HG03039 (cell line): Measurements from ENCODE around the gene TLR8.
"Not testable (repeated sequence)": the region's sequence is repeated elsewhere in the genome, so short reads cannot be mapped to it uniquely, and the experiment has no call there.

ENCODE experiments used
- ATAC-seq: cut with Tn5 transposase; IDR thresholded peaks from one replicate; pipeline ENCODE4 v1.9.1; 2021; ENCODE audit warnings: mild to moderate bottlenecking, moderate library complexity; ENCODE audit not compliant: unreplicated experiment

The TLR8 gene

DNA sequence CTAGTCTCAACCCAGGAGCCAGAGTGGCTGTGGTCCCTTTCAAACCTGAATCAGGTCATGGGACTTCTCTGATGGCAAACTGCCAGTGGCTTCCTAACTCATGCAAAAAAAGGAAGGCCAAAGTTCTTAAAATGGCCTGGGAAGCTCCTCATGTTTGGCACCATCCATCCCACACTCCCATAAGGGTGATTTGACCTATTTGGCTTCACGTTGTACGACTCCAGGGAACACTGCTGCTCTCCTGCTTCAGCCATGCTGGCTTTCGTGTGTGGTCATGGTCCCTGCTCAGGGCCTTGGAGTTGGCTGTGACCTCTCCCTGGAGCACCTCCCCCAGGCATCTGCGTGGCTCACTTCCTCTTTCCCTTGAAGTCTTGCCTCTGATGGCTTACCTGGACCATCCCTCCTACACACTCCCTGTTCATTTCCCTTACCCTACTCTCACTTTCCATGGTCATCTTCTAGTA is 55.7 kb downstream of the TLR8 start:
- no peak for ATAC-seq

DNA sequence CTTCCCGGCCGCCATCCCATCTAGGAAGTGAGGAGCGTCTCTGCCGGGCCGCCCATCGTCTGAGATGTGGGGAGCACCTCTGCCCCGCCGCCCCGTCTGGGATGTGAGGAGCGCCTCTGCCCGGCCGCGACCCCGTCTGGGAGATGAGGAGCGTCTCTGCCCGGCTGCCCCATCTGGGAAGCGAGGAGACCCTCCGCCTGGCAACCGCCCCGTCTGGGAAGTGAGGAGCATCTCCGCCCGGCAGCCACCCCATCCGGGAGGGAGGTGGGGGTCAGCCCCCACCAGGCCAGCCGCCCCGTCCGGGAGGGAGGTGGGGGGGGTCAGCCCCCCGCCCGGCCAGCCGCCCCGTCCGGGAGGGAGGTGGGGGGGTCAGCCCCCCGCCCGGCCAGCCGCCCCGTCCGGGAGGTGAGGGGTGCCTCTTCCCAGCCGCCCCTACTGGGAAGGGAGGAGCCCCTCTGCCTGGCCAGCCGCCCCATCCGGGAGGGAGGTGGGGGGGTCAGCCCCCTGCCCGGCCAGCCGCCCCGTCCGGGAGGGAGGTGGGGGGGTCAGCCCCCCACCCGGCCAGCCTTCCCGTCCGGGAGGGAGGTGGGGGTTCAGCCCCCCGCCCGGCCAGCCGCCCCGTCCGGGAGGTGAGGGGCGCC is 56.9 kb downstream of the TLR8 start:
- not testable (repeated sequence) for ATAC-seq

DNA sequence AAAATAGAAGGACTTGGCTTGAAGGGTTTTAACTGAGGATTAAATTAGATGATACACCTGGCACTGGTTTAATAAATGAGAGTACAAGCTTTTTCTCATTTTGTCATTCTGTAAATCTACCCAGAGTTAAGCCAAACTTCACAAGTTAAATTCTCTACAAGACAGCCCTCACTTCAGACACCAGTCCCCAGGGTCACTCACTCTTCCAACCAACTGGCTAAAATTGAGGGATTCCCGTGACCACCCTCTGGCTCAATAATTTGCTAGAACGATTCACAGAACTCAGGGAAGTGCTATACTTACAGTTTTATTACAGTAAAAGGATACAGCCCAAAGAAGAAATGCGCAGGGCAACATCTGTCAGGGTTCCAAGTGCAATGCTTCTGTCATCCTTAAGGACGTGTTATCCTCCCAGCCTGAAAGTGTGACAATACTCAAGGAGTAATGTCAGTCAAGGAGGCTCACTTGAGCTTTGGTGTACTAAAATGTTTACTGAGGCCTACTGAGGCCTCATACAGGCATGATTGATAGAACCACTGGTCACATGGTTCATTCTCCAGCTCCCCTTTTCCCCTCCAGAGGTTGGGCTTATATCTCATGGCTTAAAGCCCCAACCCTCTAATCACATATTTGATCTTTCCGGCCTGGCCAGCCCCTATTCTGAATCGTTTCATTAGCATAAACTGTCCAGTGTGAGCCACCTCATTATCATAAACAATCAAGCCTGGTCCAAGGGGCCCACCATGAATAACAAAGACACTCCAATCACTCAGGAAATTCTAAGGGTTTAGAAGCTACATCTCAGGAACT is 58.9 kb downstream of the TLR8 start:
- ATAC-seq, result no peak

DNA sequence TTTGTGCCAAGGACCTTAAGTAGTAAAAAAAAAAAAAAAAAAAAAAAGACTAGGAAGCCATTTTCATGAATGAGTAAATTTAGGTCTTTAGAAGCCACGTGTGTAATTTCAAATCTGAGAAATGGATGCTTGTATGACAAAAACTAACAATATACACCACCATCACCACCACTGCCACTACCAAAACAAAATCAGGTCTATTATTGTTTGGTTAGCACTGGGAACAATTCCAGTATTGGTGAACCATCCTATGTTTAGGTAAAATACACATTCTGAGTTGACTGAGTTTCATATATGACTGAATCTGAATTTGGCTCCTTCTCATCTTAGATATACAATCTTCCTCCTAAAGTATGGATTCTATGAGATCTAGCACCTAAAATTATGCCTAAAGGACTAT is 59.7 kb downstream of the TLR8 start:
- no peak for ATAC-seq

DNA sequence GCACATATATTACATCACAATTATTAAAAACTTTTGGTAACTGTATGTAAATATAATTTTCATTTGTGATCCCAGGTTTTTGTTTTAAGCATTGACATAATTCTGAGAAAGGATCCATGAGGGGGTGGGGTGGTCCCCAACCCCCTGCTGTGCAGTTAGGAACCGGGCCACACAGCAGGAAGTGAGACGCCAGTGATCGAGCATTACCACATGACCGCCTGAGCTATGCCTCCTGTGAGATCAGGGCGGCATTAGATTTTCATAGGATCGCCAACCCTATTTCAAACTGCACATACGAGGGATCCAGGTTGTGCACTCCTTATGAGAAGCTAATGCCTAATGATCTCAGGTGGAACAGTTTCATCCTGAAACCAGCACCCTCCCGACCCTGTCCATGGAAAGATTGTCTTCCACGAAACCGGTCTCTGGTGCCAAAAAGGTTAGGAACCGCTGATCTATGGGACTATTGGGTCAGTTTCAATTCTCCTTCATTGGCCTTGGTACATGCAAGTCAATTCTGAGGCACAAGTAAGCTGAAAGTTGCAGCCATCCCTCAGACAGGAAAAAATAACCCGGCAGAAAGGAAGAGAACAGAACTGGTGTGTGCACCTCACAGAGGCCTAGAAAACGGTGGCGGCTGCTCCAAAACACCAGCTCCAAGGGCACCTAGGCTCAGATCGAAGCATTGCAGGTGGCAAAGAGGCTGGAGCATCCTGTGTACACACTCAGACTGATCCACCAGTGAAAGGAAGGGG is 61.5 kb downstream of the TLR8 start:
- no peak for ATAC-seq

DNA sequence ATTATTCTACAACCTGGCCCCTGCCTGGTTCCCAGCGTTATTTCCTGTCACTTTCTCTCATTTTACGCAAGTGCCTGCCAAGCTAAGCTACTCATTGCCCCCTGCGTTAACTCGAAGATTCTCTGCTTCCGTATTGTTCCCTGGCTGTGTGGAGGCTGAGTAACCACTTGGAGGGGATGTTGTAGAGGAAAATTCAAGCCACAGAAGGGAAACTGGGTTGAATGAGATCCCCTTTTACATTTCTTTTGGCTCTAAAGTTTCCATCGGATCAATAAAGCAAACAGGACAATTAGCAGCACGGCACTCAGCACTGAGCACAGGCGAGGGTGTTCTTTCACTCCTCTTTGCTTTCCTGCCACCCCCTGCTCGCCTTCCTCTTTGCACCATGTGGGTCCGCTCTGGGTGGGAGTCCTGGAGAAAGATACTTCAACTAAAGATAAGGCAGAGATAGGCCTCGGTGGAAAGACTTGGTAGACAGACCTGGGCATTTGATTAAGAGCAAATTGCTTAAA is 64.3 kb downstream of the TLR8 start:
- no peak for ATAC-seq

DNA sequence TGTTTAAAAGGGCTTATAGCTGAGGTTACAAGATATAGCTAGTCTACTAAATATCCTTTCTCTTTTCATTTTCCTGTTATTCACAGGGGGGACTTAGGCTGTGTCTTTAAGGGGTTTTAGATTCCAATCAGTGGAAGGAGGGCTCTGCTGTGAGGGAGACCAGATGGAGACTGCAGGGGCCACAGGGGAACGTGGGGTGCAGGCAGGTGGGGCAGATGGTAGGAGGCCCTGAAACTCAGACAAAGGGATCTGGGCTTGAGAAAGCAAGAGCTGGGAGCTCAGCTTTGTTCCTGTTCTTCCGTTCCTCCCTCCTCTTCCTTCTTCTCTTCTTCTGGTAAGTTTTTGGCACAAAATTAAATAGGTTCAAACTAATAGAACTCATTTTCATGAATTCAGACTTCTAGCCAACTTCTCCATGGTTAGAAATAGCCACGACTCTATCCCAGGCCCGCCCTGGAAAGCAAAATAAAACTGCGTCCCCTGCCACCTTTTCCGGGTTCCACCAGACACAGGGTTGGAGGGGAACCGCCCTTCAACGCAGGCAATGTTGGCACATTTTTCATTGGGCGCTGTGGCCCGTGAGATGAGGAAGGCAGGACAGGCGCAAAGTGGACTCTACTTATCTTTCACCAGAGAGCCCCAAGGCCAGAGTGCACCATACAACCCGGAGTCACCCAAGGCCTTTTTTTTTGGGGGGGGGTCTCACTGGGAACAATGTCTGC is 65.0 kb downstream of the TLR8 start:
- no peak for ATAC-seq

DNA sequence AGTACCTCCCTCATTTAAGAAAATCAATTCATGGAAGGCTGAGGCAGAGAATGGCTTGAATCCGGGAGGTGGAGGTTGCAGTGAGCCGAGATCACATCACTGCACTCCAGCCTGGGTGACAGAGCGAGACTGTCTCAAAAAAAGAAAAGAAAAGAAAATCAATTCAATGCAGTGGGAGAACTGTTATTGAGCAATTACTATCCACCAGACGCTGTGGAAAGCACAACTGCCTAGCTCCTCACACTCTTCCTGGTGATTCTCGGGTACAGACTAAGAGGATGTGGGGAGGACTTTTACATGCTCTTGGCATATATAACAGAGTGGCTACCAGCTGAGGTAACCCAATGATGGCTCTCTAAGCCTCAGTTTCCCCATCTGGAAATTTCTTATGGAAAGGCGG is 65.8 kb downstream of the TLR8 start:
- ATAC-seq, result no peak
